NCI-H128 (cell line): ENCODE results near the gene SPATA9.

Experiments used
- DNase-seq: peaks from one replicate; lab custom pipeline; 2025; ENCODE audit not compliant: unreplicated experiment; lab: John Stamatoyannopoulos, UW

The SPATA9 gene

GRCh38 chr5:95620870-95621838 is 61.6 kb downstream of the SPATA9 start:
- no peak for DNase-seq

GRCh38 chr5:95620030-95620869 is 62.5 kb downstream of the SPATA9 start, which contains the start of gene GPR150:
GPR150 (plus strand) TSS chr5:95620087; CDS start chr5:95620276, 189 bp downstream.
- no peak for DNase-seq

- DNase-seq: no peak
Measured at GRCh38 chr5:95619514-95620029, 63.2 kb downstream of the SPATA9 start.

GRCh38 chr5:95619096-95619495 is 63.7 kb downstream of the SPATA9 start:
- no peak for DNase-seq

GRCh38 chr5:95617057-95617456 is 65.7 kb downstream of the SPATA9 start:
- no peak for DNase-seq

GRCh38 chr5:95615164-95615467 is 67.7 kb downstream of the SPATA9 start:
- DNase-seq: no peak

GRCh38 chr5:95613514-95613913 is 69.3 kb downstream of the SPATA9 start:
- no peak for DNase-seq

GRCh38 chr5:95611396-95611795 is 71.4 kb downstream of the SPATA9 start:
- DNase-seq: no peak

GRCh38 chr5:95610546-95610945 is 72.2 kb downstream of the SPATA9 start:
- DNase-seq: no peak

- DNase-seq: no peak
Measured at GRCh38 chr5:95609711-95610110, 73.1 kb downstream of the SPATA9 start.
